Measurements from ENCODE around the gene TSEN54. TPM values are rescaled to one million over a fixed set of nuclear protein-coding genes. Genes with fewer than 3 reads are reported as not detected.

TSEN54 gene
- total RNA-seq, 1 experiment from 2014 or later: 42.6 TPM

DNA sequence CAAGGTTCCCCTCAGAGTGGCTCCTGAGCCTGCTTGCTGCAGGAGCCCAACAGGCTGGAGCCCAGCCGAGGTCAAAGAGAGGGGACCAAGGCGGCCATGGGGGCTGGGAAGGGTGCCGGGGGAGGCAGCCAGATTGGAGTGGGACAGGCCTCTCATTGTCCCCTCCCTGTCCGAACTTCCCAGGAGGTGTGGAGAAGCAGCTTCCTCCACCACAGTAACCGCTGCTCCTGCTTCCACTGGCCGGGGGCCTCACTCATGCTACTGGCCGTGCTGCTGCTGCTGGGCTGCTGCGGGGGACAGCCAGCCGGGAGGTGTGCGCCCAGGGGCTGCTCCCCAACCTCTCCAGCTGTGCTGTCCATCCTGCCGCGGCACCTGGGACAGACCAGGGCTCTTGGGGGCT lies 30.6 kb upstream of the TSEN54 start:
- Histone ChIP-seq H3K4me1 (replicated peaks; ENCODE audit: insufficient read depth) (no peaks in the 10 kb centered on the region), H3K4me3 (no peak overlapping the region), H3K27ac (no peak overlapping the region), H3K36me3 (ENCODE audit: low read depth) (no peaks in the 10 kb centered on the region), H4K20me1 (ENCODE audit: insufficient read depth) (peaks cover 9% of the 10 kb centered on the region), H3K9me3 (ENCODE audit: insufficient read depth, low read depth) (no peaks in the 10 kb centered on the region), H3K79me2 (ENCODE audit: low read depth) (no peaks in the 10 kb centered on the region), H3K9me2 (ENCODE audit: insufficient read depth) (no peaks in the 10 kb centered on the region), H3K27me3 (ENCODE audit: insufficient read depth, low read depth) (no peaks in the 10 kb centered on the region), H3K4me2 (no peak overlapping the region), H2AFZ (no peak overlapping the region), H3F3A (ENCODE audit: insufficient read depth, low read depth) (no peaks in the 10 kb centered on the region)
- DNase-seq: no peak
- CTCF ChIA-PET: no interaction called here
- POLR2A ChIA-PET (ENCODE audit: unreplicated experiment): no interaction called here
- no TSS peak for BruUV-seq (replicated peaks)
- TF ChIP-seq, protein P1, sequence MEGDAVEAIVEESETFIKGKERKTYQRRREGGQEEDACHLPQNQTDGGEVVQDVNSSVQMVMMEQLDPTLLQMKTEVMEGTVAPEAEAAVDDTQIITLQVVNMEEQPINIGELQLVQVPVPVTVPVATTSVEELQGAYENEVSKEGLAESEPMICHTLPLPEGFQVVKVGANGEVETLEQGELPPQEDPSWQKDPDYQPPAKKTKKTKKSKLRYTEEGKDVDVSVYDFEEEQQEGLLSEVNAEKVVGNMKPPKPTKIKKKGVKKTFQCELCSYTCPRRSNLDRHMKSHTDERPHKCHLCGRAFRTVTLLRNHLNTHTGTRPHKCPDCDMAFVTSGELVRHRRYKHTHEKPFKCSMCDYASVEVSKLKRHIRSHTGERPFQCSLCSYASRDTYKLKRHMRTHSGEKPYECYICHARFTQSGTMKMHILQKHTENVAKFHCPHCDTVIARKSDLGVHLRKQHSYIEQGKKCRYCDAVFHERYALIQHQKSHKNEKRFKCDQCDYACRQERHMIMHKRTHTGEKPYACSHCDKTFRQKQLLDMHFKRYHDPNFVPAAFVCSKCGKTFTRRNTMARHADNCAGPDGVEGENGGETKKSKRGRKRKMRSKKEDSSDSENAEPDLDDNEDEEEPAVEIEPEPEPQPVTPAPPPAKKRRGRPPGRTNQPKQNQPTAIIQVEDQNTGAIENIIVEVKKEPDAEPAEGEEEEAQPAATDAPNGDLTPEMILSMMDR (conservative IDR thresholded peaks at IDR 0.05): no peak
- no peak for TF ChIP-seq EZH2 (IDR thresholded peaks at IDR 0.05; ENCODE audit: low read depth)
- intact Hi-C loops (cut with micrococcal nuclease; ENCODE audit: unreplicated experiment): no loop called here

DNA sequence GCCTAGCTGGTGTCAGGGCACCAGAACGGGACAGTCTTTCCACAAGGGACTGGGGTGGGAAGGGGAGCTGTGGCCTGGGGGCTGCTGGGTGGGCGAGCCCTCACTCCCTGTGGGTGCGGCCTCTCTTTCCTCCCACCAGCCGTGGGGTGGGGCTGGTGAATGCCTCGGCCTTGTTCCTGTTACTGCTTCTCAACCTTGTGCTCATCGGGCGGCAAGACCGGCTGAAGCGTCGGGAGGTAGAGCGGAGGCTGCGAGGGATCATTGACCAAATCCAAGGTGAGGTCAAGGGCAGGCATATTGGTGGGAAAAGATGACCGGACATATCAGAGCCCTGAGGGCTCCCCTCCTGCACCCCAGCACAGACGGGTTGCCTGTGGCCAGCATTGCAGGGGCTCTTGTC lies 30.2 kb upstream of the TSEN54 start:
- H3K27me3 ChIP-seq (ENCODE audit: insufficient read depth, low read depth): no peaks in the 10 kb centered on the region
- no peak for TF ChIP-seq EZH2 (IDR thresholded peaks at IDR 0.05; ENCODE audit: low read depth)
- TF ChIP-seq, protein P1 (conservative IDR thresholded peaks at IDR 0.05): no peak
- H3F3A ChIP-seq (ENCODE audit: insufficient read depth, low read depth): no peaks in the 10 kb centered on the region
- H3K4me3 ChIP-seq: no peak overlapping the region
- H3K27ac ChIP-seq: no peak overlapping the region
- no peaks in the 10 kb centered on the region for H3K4me1 ChIP-seq (replicated peaks; ENCODE audit: insufficient read depth)
- ChIA-PET POLR2A (ENCODE audit: unreplicated experiment) (no interaction called here), CTCF (interaction anchor here (0.6 kb wide), 1 partner anchor 197 kb away, joined by 4 read pairs; the partner anchor contains the start of gene SLC25A19)
- no TSS peak for BruUV-seq (replicated peaks)
- H4K20me1 ChIP-seq (ENCODE audit: insufficient read depth): peaks cover 9% of the 10 kb centered on the region
- H3K4me2 ChIP-seq: no peak overlapping the region
- no peak overlapping the region for H2AFZ ChIP-seq
- H3K79me2 ChIP-seq (ENCODE audit: low read depth): no peaks in the 10 kb centered on the region
- H3K36me3 ChIP-seq (ENCODE audit: low read depth): no peaks in the 10 kb centered on the region
- no peaks in the 10 kb centered on the region for H3K9me3 ChIP-seq (ENCODE audit: insufficient read depth, low read depth)
- no peak for DNase-seq
- no peaks in the 10 kb centered on the region for H3K9me2 ChIP-seq (ENCODE audit: insufficient read depth)
- intact Hi-C loops (cut with micrococcal nuclease; ENCODE audit: unreplicated experiment): no loop called here

DNA sequence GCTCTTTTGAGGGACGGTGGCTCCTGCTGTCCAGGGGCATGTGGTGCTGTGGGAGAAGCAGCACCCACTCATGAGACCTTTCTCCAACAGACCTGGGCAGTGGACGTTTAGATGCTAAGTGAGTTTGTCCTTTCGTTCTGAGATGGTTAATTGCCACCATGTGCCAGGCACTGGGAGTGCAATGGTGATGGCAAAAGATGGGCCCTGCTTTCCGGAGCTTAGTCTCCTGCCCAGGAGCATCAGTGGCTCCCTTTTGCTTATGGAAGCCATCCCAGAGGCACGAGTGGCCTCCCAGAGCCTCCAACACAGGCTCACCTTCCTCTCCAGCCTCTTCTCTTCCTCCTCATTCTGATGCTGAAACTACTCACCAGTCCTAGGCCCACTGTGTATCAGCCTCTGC lies 29.4 kb upstream of the TSEN54 start:
- intact Hi-C loops (cut with micrococcal nuclease; ENCODE audit: unreplicated experiment): no loop called here
- H3K36me3 ChIP-seq (ENCODE audit: low read depth): no peaks in the 10 kb centered on the region

More for the DNA sequence above, 29.4 kb upstream of the TSEN54 start:
- H2AFZ ChIP-seq: no peak overlapping the region
- H3F3A ChIP-seq (ENCODE audit: insufficient read depth, low read depth): no peaks in the 10 kb centered on the region
- no peak overlapping the region for H3K4me2 ChIP-seq
- H3K79me2 ChIP-seq (ENCODE audit: low read depth): no peaks in the 10 kb centered on the region
- H3K27ac ChIP-seq: no peak overlapping the region
- BruUV-seq (replicated peaks): no TSS peak
- CTCF ChIA-PET: interaction anchor here (0.6 kb wide), 1 partner anchor 198 kb away, joined by 4 read pairs; the partner anchor contains the start of gene SLC25A19
- no peaks in the 10 kb centered on the region for H3K27me3 ChIP-seq (ENCODE audit: insufficient read depth, low read depth)
- no peak for TF ChIP-seq EZH2 (IDR thresholded peaks at IDR 0.05; ENCODE audit: low read depth)
- TF ChIP-seq, protein P1 (conservative IDR thresholded peaks at IDR 0.05): no peak
- no peak overlapping the region for H3K4me3 ChIP-seq
- DNase-seq: no peak
- POLR2A ChIA-PET (ENCODE audit: unreplicated experiment): no interaction called here
- H3K4me1 ChIP-seq (replicated peaks; ENCODE audit: insufficient read depth): no peaks in the 10 kb centered on the region
- H3K9me2 ChIP-seq (ENCODE audit: insufficient read depth): no peaks in the 10 kb centered on the region
- no peaks in the 10 kb centered on the region for H3K9me3 ChIP-seq (ENCODE audit: insufficient read depth, low read depth)
- H4K20me1 ChIP-seq (ENCODE audit: insufficient read depth): peaks cover 9% of the 10 kb centered on the region

Data from PC-9 (cell line).